GM12875 (cell line): ENCODE measurements around the gene TRIM24.

Experiments used
- H3K4me3 ChIP-seq: one replicate; pipeline ENCODE4 v1.5.1; 2011; ENCODE audit warnings: low read depth, low read length, control low read depth
- TF ChIP-seq, protein P1 (sequence below): IDR thresholded peaks from 2 replicates; pipeline ENCODE4 v1.5.1; 2011; ENCODE audit warnings: low read depth, mild to moderate bottlenecking, control low read depth, inconsistent platforms, low read length, moderate library complexity, borderline replicate concordance; ENCODE audit not compliant: insufficient read depth

The TRIM24 gene

DNA sequence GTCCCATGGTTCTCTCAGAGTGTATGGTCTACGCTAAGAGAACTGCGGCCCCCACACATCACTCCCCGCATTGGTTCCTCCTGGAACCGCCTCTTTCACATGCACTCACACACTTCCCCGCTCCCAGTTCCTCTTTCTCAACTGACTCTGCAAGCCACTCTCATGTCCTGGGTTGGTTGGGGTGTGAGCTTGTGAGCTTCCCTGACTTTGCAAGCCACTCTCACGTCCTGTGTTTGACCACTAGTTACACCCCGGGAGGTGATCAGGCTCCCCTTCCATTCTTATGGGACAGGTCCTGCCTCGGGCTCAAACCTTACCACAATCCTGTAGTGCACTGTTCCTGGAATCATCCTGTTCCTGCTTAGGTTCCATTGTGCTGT is 105.0 kb downstream of the TRIM24 start:
- TF ChIP-seq, protein P1, sequence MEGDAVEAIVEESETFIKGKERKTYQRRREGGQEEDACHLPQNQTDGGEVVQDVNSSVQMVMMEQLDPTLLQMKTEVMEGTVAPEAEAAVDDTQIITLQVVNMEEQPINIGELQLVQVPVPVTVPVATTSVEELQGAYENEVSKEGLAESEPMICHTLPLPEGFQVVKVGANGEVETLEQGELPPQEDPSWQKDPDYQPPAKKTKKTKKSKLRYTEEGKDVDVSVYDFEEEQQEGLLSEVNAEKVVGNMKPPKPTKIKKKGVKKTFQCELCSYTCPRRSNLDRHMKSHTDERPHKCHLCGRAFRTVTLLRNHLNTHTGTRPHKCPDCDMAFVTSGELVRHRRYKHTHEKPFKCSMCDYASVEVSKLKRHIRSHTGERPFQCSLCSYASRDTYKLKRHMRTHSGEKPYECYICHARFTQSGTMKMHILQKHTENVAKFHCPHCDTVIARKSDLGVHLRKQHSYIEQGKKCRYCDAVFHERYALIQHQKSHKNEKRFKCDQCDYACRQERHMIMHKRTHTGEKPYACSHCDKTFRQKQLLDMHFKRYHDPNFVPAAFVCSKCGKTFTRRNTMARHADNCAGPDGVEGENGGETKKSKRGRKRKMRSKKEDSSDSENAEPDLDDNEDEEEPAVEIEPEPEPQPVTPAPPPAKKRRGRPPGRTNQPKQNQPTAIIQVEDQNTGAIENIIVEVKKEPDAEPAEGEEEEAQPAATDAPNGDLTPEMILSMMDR = no peak
- H3K4me3 ChIP-seq = no peak overlapping the region

DNA sequence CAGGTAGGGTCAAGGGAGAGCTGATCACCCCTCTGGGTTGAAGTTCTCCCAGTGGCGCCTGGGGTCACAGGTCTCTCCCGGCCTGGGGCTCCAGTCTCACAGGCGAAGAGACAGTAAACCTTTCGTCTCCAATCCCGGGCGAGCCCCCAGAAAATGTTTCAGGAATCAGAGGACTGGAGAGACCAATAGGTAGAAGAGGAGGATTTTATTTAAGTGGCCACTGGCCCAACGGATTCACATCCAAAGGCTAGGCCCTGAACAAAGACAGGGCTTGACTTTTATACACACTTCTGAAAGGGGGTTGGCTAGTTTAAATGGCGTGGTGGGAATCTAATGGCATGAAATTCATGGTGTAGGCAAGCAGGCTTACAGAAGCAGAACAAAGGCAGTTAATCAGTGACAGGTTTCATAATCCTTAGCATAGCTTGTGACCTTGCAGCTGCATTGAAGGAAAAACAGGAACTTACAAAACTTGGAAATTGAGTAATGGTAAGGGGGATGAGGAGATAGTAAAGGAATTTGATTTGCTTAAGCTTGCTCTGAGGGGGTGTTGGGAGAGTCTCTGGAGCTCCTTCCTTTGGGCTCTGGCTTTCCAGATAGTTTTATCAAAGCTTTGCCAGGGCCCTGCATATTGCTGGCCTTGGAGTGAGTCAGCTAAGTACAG is 105.5 kb downstream of the TRIM24 start:
- TF ChIP-seq, protein P1 = no peak
- no peak overlapping the region for H3K4me3 ChIP-seq

DNA sequence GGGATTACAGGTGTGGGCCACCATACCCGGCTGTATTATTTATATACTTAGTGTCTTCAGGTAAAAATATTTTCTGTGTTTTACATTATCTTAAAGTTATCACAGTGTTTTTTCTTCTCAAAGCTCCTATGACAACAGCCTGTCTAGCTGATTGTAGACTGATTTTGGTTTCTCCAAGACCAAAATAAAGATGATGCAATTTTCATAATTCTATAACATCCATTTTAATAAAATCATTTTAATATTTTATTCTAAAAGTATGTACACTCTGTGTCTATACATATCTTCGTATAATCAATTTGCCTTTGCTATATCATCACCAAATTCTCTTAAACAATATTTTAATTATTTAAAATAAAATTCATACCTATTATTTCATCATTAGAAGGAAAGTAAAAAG is 108.6 kb downstream of the TRIM24 start:
- no peak overlapping the region for H3K4me3 ChIP-seq
- TF ChIP-seq, protein P1 = no peak

DNA sequence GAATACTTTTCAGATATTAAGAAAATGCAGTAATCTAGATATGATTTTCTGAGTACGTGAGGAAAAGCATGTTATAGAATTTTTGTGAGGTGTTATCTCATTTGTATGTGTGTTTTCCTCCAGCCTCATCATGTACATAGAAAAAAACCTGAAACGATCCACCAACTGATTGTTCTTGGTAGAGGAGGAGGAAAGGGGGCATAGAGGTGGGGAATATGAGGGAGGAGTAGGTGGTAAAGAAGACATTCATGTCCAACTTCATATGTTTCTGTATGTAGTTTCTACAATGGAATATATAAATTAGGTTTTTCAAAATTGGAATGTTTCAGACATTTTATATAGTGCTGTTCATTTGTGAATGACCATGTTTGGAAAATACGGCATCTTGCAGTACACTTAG is 109.4 kb downstream of the TRIM24 start:
- TF ChIP-seq, protein P1 = no peak
- no peak overlapping the region for H3K4me3 ChIP-seq

DNA sequence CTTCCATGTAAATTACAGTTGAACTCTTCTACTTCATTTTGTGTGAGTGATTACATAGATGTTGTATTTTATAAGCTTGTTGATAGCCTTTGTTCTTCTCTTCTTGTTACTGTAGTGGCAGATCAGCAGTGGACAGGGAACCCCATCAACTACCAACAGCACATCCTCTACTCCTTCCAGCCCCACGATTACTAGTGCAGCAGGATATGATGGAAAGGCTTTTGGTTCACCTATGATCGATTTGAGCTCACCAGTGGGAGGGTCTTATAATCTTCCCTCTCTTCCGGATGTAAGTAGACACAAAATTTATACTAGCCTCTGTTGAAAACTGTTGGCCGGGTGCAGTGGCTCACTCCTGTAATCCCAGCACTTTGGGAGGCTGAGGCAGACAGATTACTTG is 110.7 kb downstream of the TRIM24 start:
- no peak overlapping the region for H3K4me3 ChIP-seq
- TF ChIP-seq, protein P1 = no peak

DNA sequence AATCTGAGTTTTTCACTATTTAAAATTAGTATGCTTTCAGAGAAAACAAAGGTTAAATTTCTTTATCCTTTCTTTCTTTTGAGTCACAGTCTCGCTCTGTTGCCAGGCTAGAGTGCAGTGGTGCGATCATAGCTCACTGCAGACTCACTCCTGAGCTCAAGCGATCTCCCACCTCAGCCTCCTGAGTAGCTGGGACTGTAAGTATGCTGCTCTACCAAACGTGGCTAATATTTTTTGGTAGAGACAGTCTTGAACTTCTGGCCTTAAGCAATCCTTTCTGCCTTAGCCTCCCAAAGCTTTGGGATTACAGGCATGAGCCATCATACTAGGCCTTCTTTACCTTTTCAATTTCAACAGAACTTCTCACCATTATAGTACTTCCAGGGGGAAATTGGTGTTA is 113.7 kb downstream of the TRIM24 start:
- TF ChIP-seq, protein P1 = no peak
- no peak overlapping the region for H3K4me3 ChIP-seq

DNA sequence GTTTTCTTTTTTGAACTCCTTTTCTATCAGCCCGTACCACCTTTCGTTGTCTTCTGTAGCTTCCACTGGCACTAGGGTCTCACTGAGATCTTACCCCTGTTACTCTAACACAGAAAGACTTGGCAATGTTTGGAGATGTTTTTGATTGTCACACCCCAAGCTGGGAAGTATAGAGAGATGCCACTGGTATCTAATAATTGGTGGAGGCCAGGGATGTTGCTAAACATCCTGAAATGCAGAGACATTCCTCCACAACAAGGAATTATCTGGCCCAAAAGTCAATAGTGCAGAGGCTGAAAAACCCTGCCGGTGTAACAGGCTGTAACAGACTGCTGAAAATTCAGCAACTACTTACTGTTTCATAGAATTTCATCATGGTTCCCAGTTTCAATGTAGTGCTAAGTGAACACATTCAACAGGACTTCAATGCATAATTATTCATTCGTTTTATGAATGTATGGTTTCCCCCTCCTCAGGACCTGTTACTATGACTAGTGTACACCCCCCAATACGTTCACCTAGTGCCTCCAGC is 115.9 kb downstream of the TRIM24 start:
- TF ChIP-seq, protein P1 = no peak
- no peak overlapping the region for H3K4me3 ChIP-seq
